Thyroid gland (tissue), 4 donors: Measurements from ENCODE around the gene RASSF8.

ENCODE experiments used
- CTCF ChIP-seq, 6 experiments: fragments of 200-600 bp in 3 of 6; fragments of 450-650 bp in 3 of 6; sonication (generic) in 3 of 6; IDR thresholded peaks; one replicate each; pipeline ENCODE4 v1.5.1; 2016 to 2019; ENCODE audit warnings: antibody characterized with exemption in 6 of 6, mild to moderate bottlenecking in 2 of 6, inconsistent platforms in 1 of 6, moderate library complexity in 1 of 6
- POLR2A ChIP-seq, 2 donors: fragments of 450-650 bp; IDR thresholded peaks; one replicate each; pipeline ENCODE4 v1.6.1; 2017; ENCODE audit warnings: antibody characterized with exemption in 2 of 2, mild to moderate bottlenecking in 2 of 2, moderate library complexity in 1 of 2

- TF ChIP-seq POLR2A (IDR thresholded peaks at IDR 0.05) (peak in 1 of 2 donors; percentile 32), CTCF (IDR thresholded peaks at IDR 0.05) (no peak)
These were observed 163.0 kb downstream of the RASSF8 start for GRCh38 chr12:26121323-26122060.
